GM04504 (cell line): ENCODE results near the gene RAB8B.
"Not testable (repeated sequence)": the region's sequence is repeated elsewhere in the genome, so short reads cannot be mapped to it uniquely, and the experiment has no call there.

Experiments used
- DNase-seq: peaks from one replicate; pipeline ENCODE4 v3.0.0-alpha.2; 2012; ENCODE audit warnings: low read depth

The RAB8B gene

GRCh38 chr15:63208824-63209223, 19.4 kb downstream of the RAB8B start:
- DNase-seq: not testable (repeated sequence)

GRCh38 chr15:63210151-63211091, 21.0 kb downstream of the RAB8B start:
- DNase-seq: no peak

GRCh38 chr15:63211092-63211490, 21.7 kb downstream of the RAB8B start:
- no peak for DNase-seq

- DNase-seq: no peak
Observed at GRCh38 chr15:63211549-63211948, 22.1 kb downstream of the RAB8B start.

GRCh38 chr15:63212050-63213004, 22.9 kb downstream of the RAB8B start:
- DNase-seq: peak; percentile 58

- DNase-seq: peak; percentile 55
Observed at GRCh38 chr15:63218100-63218808, 28.8 kb downstream of the RAB8B start.

GRCh38 chr15:63219196-63219710, 29.8 kb downstream of the RAB8B start:
- no peak for DNase-seq

GRCh38 chr15:63221346-63221745, 31.9 kb downstream of the RAB8B start:
- no peak for DNase-seq

- DNase-seq: no peak
Observed at GRCh38 chr15:63223463-63223862, 34.1 kb downstream of the RAB8B start.

GRCh38 chr15:63225381-63225780, 36.0 kb downstream of the RAB8B start:
- DNase-seq: no peak

- DNase-seq: no peak
Observed at GRCh38 chr15:63226155-63226883, 36.9 kb downstream of the RAB8B start.

- DNase-seq: no peak
Observed at GRCh38 chr15:63226966-63227401, 37.6 kb downstream of the RAB8B start.

GRCh38 chr15:63227689-63228088, 38.3 kb downstream of the RAB8B start:
- no peak for DNase-seq

GRCh38 chr15:63231206-63231605, 41.8 kb downstream of the RAB8B start:
- DNase-seq: no peak

GRCh38 chr15:63231706-63232105, 42.3 kb downstream of the RAB8B start:
- DNase-seq: no peak

GRCh38 chr15:63232405-63232804, 43.0 kb downstream of the RAB8B start:
- DNase-seq: no peak

GRCh38 chr15:63232943-63233342, 43.5 kb downstream of the RAB8B start:
- no peak for DNase-seq

- DNase-seq: no peak
Observed at GRCh38 chr15:63233667-63234423, 44.4 kb downstream of the RAB8B start.

- DNase-seq: no peak
Observed at GRCh38 chr15:63234451-63234870, 45.1 kb downstream of the RAB8B start.

GRCh38 chr15:63236272-63236671, 46.9 kb downstream of the RAB8B start:
- no peak for DNase-seq
